Activated naive CD4-positive, alpha-beta T cell treated with anti-CD3 and anti-CD28 coated beads, Interleukin-2, amount 10 ng/mL, durations not matched to agents 5 hours and 36 hours (primary cell): ENCODE measurements around the gene RBMS2. TPM values are rescaled to one million over a fixed set of nuclear protein-coding genes. Genes with fewer than 3 reads are reported as not detected.

Source experiments
- total RNA-seq, 2 experiments: library from RNA; stranded (reverse); gene quantifications; one replicate each; pipeline ENCODE4 v1.2.3, GENCODE V29; 2021

RBMS2 gene
- total RNA-seq = 1 to 10 TPM; 1.7 to 2.3 TPM

GRCh38 chr12:56521590-56522371 lies at the start of gene RBMS2:
TSS of gene RBMS2 (plus strand) at chr12:56521820. CDS start at chr12:56522024, 204 bp downstream.

GRCh38 chr12:56488041-56488955 lies 33.3 kb upstream of the RBMS2 start, which contains the start of gene GLS2:
TSS of gene GLS2 (minus strand) at chr12:56488161. CDS start at chr12:56488118, 43 bp downstream.

GRCh38 chr12:56630180-56630632 lies 108.6 kb downstream of the RBMS2 start, which contains the start of gene BAZ2A:
TSS of gene BAZ2A (minus strand) at chr12:56630326. CDS start at chr12:56617530, 12,796 bp downstream.

Other genes starting within 250 kb of the RBMS2 start
- 100 to 1,000 TPM; 190 to 197 TPM for gene CS, start 221.5 kb upstream of the RBMS2 start, total RNA-seq
- gene CNPY2, start 205.8 kb upstream of the RBMS2 start, total RNA-seq = 100 to 1,000 TPM in 1 of 2 experiments, 10 to 100 TPM in 1; 95.0 to 103 TPM
- gene PAN2, start 187.8 kb upstream of the RBMS2 start, total RNA-seq = 10 to 100 TPM; 82.8 to 85.2 TPM
- 10 to 100 TPM; 15.8 to 17.3 TPM for gene IL23A, start 182.9 kb upstream of the RBMS2 start, total RNA-seq
- 100 to 1,000 TPM; 172 to 182 TPM for gene STAT2, start 161.7 kb upstream of the RBMS2 start, total RNA-seq
- gene APOF, start 159.0 kb upstream of the RBMS2 start, total RNA-seq = not detected
- gene TIMELESS, start 72.4 kb upstream of the RBMS2 start, total RNA-seq = 10 to 100 TPM; 42.9 to 44.1 TPM
- gene MIP, start 67.2 kb upstream of the RBMS2 start, total RNA-seq = not detected
- 1 to 10 TPM; 3.4 to 3.6 TPM for gene SPRYD4, start 53.2 kb upstream of the RBMS2 start, total RNA-seq
- gene GLS2, start 33.7 kb upstream of the RBMS2 start, total RNA-seq = 1 to 10 TPM; 1.7 to 1.8 TPM
- gene BAZ2A, start 108.5 kb downstream of the RBMS2 start, total RNA-seq = 100 to 1,000 TPM; 115 to 118 TPM
- 100 to 1,000 TPM; 442 to 469 TPM for gene ATP5F1B, start 124.2 kb downstream of the RBMS2 start, total RNA-seq
- 100 to 1,000 TPM; 179 to 182 TPM for gene PTGES3, start 166.5 kb downstream of the RBMS2 start, total RNA-seq
- 1,000 to 10,000 TPM; 1,172 to 1,198 TPM for gene NACA, start 203.5 kb downstream of the RBMS2 start, total RNA-seq
- 10 to 100 TPM; 41.1 to 44.6 TPM for gene PRIM1, start 230.5 kb downstream of the RBMS2 start, total RNA-seq
- 1 to 10 TPM in 1 of 2 experiments, under 1 TPM in 1; 0.70 to 1.0 TPM for gene HSD17B6, start 241.5 kb downstream of the RBMS2 start, total RNA-seq